NCI-H524 treated with DMSO at 0.1 percent for 48 hours (cell line): Measurements from ENCODE around the gene ASB16.
"Not testable (repeated sequence)": the region's sequence is repeated elsewhere in the genome, so short reads cannot be mapped to it uniquely, and the experiment has no call there.

Experiments used
- DNase-seq: peaks from one replicate; lab custom pipeline; 2025; lab: John Stamatoyannopoulos, UW

Gene ASB16

GRCh38 chr17:44147812-44148211, 22.7 kb upstream of the ASB16 start:
- no peak for DNase-seq

GRCh38 chr17:44149066-44149465, 21.4 kb upstream of the ASB16 start:
- DNase-seq, result not testable (repeated sequence)

GRCh38 chr17:44149750-44150329, 20.7 kb upstream of the ASB16 start:
- no peak for DNase-seq

GRCh38 chr17:44152875-44153274, 17.6 kb upstream of the ASB16 start:
- no peak for DNase-seq

GRCh38 chr17:44155488-44155887, 15.0 kb upstream of the ASB16 start:
- peak; percentile 93 for DNase-seq

- DNase-seq, result no peak
These were observed 10.8 kb upstream of the ASB16 start for GRCh38 chr17:44159519-44160210.

GRCh38 chr17:44164476-44164875, 6.0 kb upstream of the ASB16 start:
- DNase-seq, result no peak

GRCh38 chr17:44167181-44167861, 3.2 kb upstream of the ASB16 start:
- no peak for DNase-seq

- DNase-seq, result no peak
These were observed 387 bp upstream of the ASB16 start for GRCh38 chr17:44170135-44170498.

- DNase-seq, result no peak
These were observed 1.5 kb downstream of the ASB16 start for GRCh38 chr17:44171931-44172455.

- DNase-seq, result no peak
These were observed 3.9 kb downstream of the ASB16 start for GRCh38 chr17:44174427-44174826.

- DNase-seq, result no peak
These were observed 5.8 kb downstream of the ASB16 start for GRCh38 chr17:44176257-44176656.

- no peak for DNase-seq
These were observed 6.4 kb downstream of the ASB16 start for GRCh38 chr17:44176671-44177501.

- no peak for DNase-seq
These were observed 7.1 kb downstream of the ASB16 start for GRCh38 chr17:44177640-44178039.

GRCh38 chr17:44178133-44178532, 7.6 kb downstream of the ASB16 start:
- no peak for DNase-seq

- no peak for DNase-seq
These were observed 12.5 kb downstream of the ASB16 start for GRCh38 chr17:44183024-44183423.

GRCh38 chr17:44184212-44184810, 13.8 kb downstream of the ASB16 start:
- DNase-seq, result no peak

- DNase-seq, result peak; percentile 99
These were observed 16.0 kb downstream of the ASB16 start, which contains the start of gene TMUB2 for GRCh38 chr17:44186307-44187130. TMUB2 (plus strand) TSS chr17:44186972; CDS start chr17:44187709, 737 bp downstream.

- DNase-seq, result no peak
These were observed 16.8 kb downstream of the ASB16 start for GRCh38 chr17:44187131-44187899.
